ENCODE results near the gene ASXL3. TPM values are rescaled to one million over a fixed set of nuclear protein-coding genes. Genes with fewer than 3 reads are reported as not detected.

The ASXL3 gene
- total and polyA plus RNA-seq, 2 donors from 2014 or later: 0.71 to 10.4 TPM

DNA sequence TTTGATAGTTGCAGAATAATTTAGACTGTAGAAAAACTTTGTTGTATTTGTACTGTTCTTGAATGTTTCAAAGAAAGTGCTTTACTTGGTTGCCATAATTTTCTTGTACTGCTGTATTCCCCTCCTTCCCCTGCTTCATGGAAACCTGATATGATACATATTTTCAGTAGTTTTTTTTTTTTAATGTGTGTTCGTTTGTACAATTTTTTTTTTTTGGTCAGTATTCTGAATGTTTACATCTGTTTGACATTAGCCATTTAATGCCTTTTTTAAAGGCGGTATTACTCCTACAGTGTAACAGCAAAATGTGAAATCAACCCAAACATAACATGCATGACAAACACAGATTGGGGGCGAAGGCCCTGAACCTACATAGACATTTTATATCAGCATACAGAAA is 172.3 kb downstream of the ASXL3 start:
- H3K9me3 ChIP-seq (ENCODE audit: control insufficient read depth in 2 of 3, insufficient read depth in 1 of 3, low read length in 3 of 3): no peaks in the 10 kb centered on the region
- no peak overlapping the region for H3K9ac ChIP-seq (ENCODE audit: low read length in 3 of 3)
- H3K36me3 ChIP-seq (ENCODE audit: control insufficient read depth in 2 of 3, insufficient read depth in 3 of 3, low read length in 3 of 3): no peaks in the 10 kb centered on the region
- H3K27me3 ChIP-seq (ENCODE audit: control insufficient read depth, insufficient read depth, low read length): no peaks in the 10 kb centered on the region
- TF ChIP-seq, protein P1, sequence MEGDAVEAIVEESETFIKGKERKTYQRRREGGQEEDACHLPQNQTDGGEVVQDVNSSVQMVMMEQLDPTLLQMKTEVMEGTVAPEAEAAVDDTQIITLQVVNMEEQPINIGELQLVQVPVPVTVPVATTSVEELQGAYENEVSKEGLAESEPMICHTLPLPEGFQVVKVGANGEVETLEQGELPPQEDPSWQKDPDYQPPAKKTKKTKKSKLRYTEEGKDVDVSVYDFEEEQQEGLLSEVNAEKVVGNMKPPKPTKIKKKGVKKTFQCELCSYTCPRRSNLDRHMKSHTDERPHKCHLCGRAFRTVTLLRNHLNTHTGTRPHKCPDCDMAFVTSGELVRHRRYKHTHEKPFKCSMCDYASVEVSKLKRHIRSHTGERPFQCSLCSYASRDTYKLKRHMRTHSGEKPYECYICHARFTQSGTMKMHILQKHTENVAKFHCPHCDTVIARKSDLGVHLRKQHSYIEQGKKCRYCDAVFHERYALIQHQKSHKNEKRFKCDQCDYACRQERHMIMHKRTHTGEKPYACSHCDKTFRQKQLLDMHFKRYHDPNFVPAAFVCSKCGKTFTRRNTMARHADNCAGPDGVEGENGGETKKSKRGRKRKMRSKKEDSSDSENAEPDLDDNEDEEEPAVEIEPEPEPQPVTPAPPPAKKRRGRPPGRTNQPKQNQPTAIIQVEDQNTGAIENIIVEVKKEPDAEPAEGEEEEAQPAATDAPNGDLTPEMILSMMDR (IDR thresholded peaks at IDR 0.05; ENCODE audit: borderline replicate concordance, extremely low read depth, insufficient read depth): no peak
- no peak overlapping the region for H3K27ac ChIP-seq (ENCODE audit: low read depth in 2 of 2, low read length in 2 of 2)
- H3K4me3 ChIP-seq (ENCODE audit: low read length in 3 of 3): no peak overlapping the region
- DNase-seq (peak in 1 of 5 donors; percentile 17), FAIRE-seq (no peak)
- intact Hi-C loops (cut with DNase I): no loop called here
- H3K4me1 ChIP-seq (ENCODE audit: control insufficient read depth in 2 of 3, insufficient read depth in 2 of 3, low read depth in 1 of 3, low read length in 3 of 3): no peaks in the 10 kb centered on the region

DNA sequence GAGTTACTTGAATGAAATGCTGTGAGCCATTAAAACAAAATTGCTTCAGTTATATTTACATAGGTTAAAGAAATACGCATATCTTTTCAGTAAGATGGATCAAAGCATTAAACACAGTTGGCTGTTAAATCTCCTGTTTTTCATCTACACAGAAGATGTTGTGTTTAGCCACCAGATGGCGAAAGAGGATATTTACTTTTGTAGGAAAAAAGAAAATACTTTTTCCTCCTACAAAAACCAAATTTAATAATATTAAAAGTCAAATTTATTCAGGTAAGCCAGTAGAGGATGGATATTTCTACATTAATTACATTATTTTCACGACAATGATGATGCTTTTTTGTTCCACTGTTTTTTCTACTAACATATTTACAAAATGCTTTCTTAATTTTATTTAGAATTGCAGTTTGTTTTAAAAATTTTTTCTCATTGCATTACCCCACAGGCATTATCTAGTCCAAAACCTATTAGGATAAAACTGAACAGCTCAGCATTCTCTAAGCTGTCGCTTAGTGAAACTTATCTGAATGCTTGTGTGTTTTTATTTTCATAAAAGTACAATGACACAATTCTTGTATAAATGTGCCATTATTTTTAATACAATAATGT is 173.7 kb downstream of the ASXL3 start:
- Histone ChIP-seq H3K9me3 (ENCODE audit: control insufficient read depth in 2 of 3, insufficient read depth in 1 of 3, low read length in 3 of 3) (no peaks in the 10 kb centered on the region), H3K27ac (ENCODE audit: low read depth in 2 of 2, low read length in 2 of 2) (no peak overlapping the region), H3K27me3 (ENCODE audit: control insufficient read depth, insufficient read depth, low read length) (no peaks in the 10 kb centered on the region), H3K4me1 (ENCODE audit: control insufficient read depth in 2 of 3, insufficient read depth in 2 of 3, low read depth in 1 of 3, low read length in 3 of 3) (no peaks in the 10 kb centered on the region), H3K36me3 (ENCODE audit: control insufficient read depth in 2 of 3, insufficient read depth in 3 of 3, low read length in 3 of 3) (no peaks in the 10 kb centered on the region), H3K9ac (ENCODE audit: low read length in 3 of 3) (no peak overlapping the region), H3K4me3 (ENCODE audit: low read length in 3 of 3) (no peak overlapping the region)
- FAIRE-seq (peak; percentile 69), DNase-seq (peak in 2 of 5 donors; percentile 10 to 34)
- TF ChIP-seq, protein P1 (IDR thresholded peaks at IDR 0.05; ENCODE audit: borderline replicate concordance, extremely low read depth, insufficient read depth): no peak
- intact Hi-C loops (cut with DNase I): no loop called here

GRCh38 chr18:33755391-33755790 is 177.4 kb downstream of the ASXL3 start:
- Histone ChIP-seq H3K4me1 (ENCODE audit: control insufficient read depth in 2 of 3, insufficient read depth in 2 of 3, low read depth in 1 of 3, low read length in 3 of 3) (no peaks in the 10 kb centered on the region), H3K9me3 (ENCODE audit: control insufficient read depth in 2 of 3, insufficient read depth in 1 of 3, low read length in 3 of 3) (no peaks in the 10 kb centered on the region), H3K36me3 (ENCODE audit: control insufficient read depth in 2 of 3, insufficient read depth in 3 of 3, low read length in 3 of 3) (no peaks in the 10 kb centered on the region), H3K4me3 (ENCODE audit: low read length in 3 of 3) (no peak overlapping the region), H3K9ac (ENCODE audit: low read length in 3 of 3) (no peak overlapping the region), H3K27me3 (ENCODE audit: control insufficient read depth, insufficient read depth, low read length) (no peaks in the 10 kb centered on the region), H3K27ac (ENCODE audit: low read depth in 2 of 2, low read length in 2 of 2) (no peak overlapping the region)
- FAIRE-seq (no peak), DNase-seq (no peak)
- TF ChIP-seq, protein P1 (IDR thresholded peaks at IDR 0.05; ENCODE audit: borderline replicate concordance, extremely low read depth, insufficient read depth): no peak
- intact Hi-C loops (cut with DNase I): no loop called here

Data from kidney (tissue), 14 donors.